Measurements from ENCODE around the gene APH1A.
A peak's percentile ranks its signal among the peaks of the same experiment; 100 is the strongest.

Gene APH1A

DNA sequence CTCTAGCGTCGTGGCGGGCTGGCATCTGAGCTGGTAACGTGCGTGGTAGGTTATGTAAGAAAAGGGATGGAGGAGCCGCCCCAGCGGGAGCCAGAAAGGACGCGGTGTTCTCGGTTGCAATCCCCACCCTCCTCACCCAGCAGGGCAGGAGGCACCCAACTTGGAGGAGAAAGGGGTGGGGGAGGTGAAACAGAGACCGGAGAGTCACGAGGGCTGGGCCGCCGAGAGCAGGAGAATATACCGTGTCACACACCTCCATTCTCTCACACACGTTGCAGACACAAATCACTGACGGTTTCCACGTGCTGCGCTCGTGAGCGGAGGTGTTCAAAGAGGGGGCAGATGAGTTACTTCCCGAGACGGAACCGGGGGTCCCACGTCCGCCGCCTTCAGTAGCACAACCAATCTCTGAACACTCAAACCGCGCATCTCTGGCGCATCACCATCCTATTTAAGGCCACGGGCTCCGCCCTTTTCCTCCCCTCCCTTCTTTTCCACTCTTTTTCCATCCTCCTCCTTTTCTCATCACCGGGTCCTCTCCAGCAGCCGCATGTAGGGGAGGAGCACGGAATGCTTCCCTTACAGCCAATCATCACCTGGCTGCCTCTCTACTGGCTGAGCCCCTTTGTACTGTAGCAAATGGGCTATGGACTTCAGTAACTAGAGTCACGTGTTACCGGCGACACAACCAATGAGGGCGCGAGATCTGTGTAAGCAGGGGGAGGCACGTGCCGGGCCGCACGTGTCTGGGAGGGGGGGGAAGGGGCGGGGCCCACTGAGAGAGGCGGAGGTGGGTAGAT, 13.1 kb upstream of the APH1A start, which contains the start of gene CIART:
Gene CIART, plus strand, starts transcription at position 797 of the 800 bp plus-strand sequence. CDS start 714 bp downstream, outside the sequence.
- H3K27ac Mint-ChIP-seq, result peak within 1 kb of the TSS; percentile 72
- peaks cover 18 to 22% of the 10 kb centered on the region in 2 donors for H3K27me3 Mint-ChIP-seq
- ATAC-seq (replicated peaks), result peak; percentile 91 to 93
- peaks cover 16 to 25% of the 10 kb centered on the region in 2 donors for H3K4me1 Mint-ChIP-seq
- no peaks in the 10 kb centered on the region for H3K9me3 Mint-ChIP-seq
- peak within 1 kb of the TSS; percentile 78 to 88 for H3K4me3 Mint-ChIP-seq
- H3K36me3 Mint-ChIP-seq, result peaks cover under 1 to 4% of the 10 kb centered on the region in 2 donors
- DNase-seq, result peak; percentile 61

GRCh38 chr1:150281221-150281757, 12.5 kb upstream of the APH1A start:
- no peaks in the 10 kb centered on the region for H3K9me3 Mint-ChIP-seq
- H3K27me3 Mint-ChIP-seq, result peaks cover 21 to 22% of the 10 kb centered on the region in 2 donors
- ATAC-seq (replicated peaks), result peak; percentile 70 to 72
- peak overlapping the region; percentile 72 for H3K27ac Mint-ChIP-seq
- H3K36me3 Mint-ChIP-seq, result peaks cover 2 to 6% of the 10 kb centered on the region in 2 donors
- peak; percentile 35 for DNase-seq
- H3K4me3 Mint-ChIP-seq, result peak overlapping the region; percentile 78 to 88
- H3K4me1 Mint-ChIP-seq, result peaks cover 16 to 25% of the 10 kb centered on the region in 2 donors

GRCh38 chr1:150280138-150280707, 11.4 kb upstream of the APH1A start:
- H3K4me3 Mint-ChIP-seq, result no peak overlapping the region
- H3K36me3 Mint-ChIP-seq, result peaks cover 2 to 10% of the 10 kb centered on the region in 2 donors
- H3K27ac Mint-ChIP-seq, result no peak overlapping the region
- H3K9me3 Mint-ChIP-seq, result no peaks in the 10 kb centered on the region
- DNase-seq (no peak), ATAC-seq (replicated peaks) (no peak)
- peaks cover 21 to 22% of the 10 kb centered on the region in 2 donors for H3K27me3 Mint-ChIP-seq
- peaks cover 16 to 25% of the 10 kb centered on the region in 2 donors for H3K4me1 Mint-ChIP-seq

DNA sequence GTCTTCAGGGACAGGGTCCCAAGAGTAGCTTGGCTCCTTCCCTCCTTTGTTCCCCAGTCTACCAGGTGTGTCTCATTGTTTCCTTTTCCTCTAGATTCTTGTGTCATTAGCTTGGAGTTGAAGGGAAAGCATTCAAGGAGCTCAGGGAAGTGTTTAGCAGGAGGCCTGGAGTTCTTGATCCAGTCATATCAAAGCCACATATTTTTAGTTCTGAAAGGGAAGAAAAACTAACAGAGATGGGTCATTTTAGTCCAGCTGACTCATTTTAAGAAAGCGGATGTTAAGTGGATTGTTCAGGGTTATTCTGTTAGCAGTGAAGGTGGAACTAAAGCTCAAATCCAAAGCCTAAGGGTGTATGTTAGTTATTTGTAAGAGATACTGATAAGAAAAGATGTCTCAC, 4.5 kb upstream of the APH1A start:
- no peak for DNase-seq
- Mint-ChIP-seq H3K4me1 (peaks cover 7 to 25% of the 10 kb centered on the region in 2 donors), H3K9me3 (no peaks in the 10 kb centered on the region), H3K36me3 (peaks cover 10 to 17% of the 10 kb centered on the region in 2 donors), H3K27ac (no peak overlapping the region), H3K27me3 (peaks cover 4 to 19% of the 10 kb centered on the region in 2 donors), H3K4me3 (no peak overlapping the region)
- no peak for ATAC-seq (replicated peaks)

DNA sequence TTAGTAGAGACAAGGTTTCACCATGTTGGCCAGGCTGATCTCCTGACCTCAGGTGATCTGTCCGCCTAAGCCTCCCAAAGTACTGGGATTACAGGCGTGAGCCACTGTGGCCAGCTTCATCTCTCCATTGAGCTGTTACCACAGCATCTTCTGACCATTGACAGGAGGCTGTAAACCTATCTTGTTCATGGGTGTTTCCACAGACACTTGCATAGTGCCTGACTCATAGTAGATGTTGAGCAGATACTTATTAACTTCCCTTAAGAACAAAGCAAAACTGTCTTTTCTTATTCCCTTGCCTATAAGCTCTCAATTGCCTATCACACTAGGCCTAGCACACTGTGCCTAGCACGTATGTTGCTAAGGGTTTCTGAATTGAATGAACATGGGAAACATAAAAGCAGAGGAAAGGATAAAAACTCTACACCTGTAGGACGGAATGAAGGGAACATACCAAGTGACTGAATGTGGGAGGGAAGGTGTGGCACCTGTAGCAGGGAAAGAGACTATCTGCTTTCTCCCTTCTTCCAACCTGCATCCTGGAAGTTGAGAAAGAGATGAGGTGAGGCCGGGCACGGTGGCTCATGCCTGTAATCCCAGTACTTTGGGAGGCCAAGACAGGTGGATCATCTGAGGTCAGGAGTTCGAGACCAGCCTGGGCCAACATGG, 2.6 kb upstream of the APH1A start:
- DNase-seq, result no peak
- Mint-ChIP-seq H3K27me3 (peaks cover 0 to 16% of the 10 kb centered on the region in 2 donors), H3K4me3 (no peak overlapping the region), H3K27ac (no peak overlapping the region), H3K4me1 (peaks cover 21 to 39% of the 10 kb centered on the region in 2 donors), H3K9me3 (no peaks in the 10 kb centered on the region), H3K36me3 (peaks cover 21 to 35% of the 10 kb centered on the region in 2 donors)
- ATAC-seq (replicated peaks), result no peak

- Mint-ChIP-seq H3K27me3 (peaks cover 0 to 16% of the 10 kb centered on the region in 2 donors), H3K27ac (peak overlapping the region; percentile 99), H3K36me3 (peaks cover 22 to 45% of the 10 kb centered on the region in 2 donors), H3K4me3 (peak overlapping the region; percentile 92 to 94), H3K9me3 (no peaks in the 10 kb centered on the region), H3K4me1 (peaks cover 25 to 46% of the 10 kb centered on the region in 2 donors)
- ATAC-seq (replicated peaks), result no peak
- DNase-seq, result no peak
Observed at GRCh38 chr1:150269451-150269850, 635 bp upstream of the APH1A start.

DNA sequence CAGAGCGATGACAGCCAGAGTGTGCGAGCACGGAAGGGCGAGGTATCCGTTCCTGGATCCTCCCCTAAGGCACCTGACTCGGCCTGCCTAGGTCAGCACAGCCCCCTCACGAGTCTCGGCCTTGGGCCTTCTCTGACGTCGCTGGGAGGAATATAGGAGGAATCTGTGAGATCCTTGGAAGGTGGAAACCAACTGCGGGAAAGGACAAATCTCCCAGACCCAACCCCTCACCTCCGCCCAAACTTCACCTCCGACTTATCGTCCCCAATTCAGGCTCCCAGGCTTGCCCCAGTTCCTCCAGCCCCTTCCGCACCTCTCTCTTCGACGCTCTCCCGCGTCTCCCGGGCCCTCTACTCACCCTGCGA, 494 bp downstream of the APH1A start:
- DNase-seq, result peak; percentile 26
- Mint-ChIP-seq H3K27ac (peak overlapping the region; percentile 99), H3K4me1 (peaks cover 25 to 46% of the 10 kb centered on the region in 2 donors), H3K36me3 (peaks cover 20 to 44% of the 10 kb centered on the region in 2 donors), H3K4me3 (peak overlapping the region; percentile 92 to 94), H3K9me3 (no peaks in the 10 kb centered on the region), H3K27me3 (peaks cover 0 to 16% of the 10 kb centered on the region in 2 donors)
- ATAC-seq (replicated peaks), result peak; percentile 64 to 66

DNA sequence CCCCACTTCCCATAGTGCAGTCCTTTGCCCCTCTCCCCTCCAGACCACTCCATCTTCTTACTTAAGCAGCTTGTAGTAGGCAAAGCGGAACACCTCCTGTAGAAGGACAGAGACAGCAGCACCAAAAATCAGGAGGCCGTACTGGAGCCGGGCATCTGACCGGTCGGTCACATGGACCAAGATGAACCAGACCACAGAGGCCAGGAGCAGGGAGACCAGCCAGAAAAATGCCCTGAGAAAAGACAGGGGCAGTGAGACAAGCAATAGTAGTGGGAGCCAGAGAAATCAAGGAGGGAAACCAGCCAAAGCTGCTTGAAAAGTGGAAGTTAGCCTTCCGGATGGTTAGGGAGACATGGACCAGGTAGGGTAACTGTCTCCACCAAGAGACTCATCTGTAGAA, 920 bp downstream of the APH1A start:
- peaks cover 25 to 44% of the 10 kb centered on the region in 2 donors for H3K4me1 Mint-ChIP-seq
- H3K36me3 Mint-ChIP-seq, result peaks cover 22 to 47% of the 10 kb centered on the region in 2 donors
- H3K4me3 Mint-ChIP-seq, result peak overlapping the region; percentile 92 to 94
- no peaks in the 10 kb centered on the region for H3K9me3 Mint-ChIP-seq
- peak overlapping the region; percentile 99 for H3K27ac Mint-ChIP-seq
- ATAC-seq (replicated peaks), result no peak
- peaks cover 0 to 14% of the 10 kb centered on the region in 2 donors for H3K27me3 Mint-ChIP-seq
- DNase-seq, result no peak

- no peak for ATAC-seq (replicated peaks)
- Mint-ChIP-seq H3K27ac (no peak overlapping the region), H3K4me1 (peaks cover 19 to 23% of the 10 kb centered on the region in 2 donors), H3K36me3 (peaks cover 20 to 42% of the 10 kb centered on the region in 2 donors), H3K27me3 (peaks cover 11 to 18% of the 10 kb centered on the region in 2 donors), H3K4me3 (no peak overlapping the region), H3K9me3 (no peaks in the 10 kb centered on the region)
- DNase-seq, result no peak
Observed at GRCh38 chr1:150263549-150263948, 5.3 kb downstream of the APH1A start.

- no peak for DNase-seq
- no peaks in the 10 kb centered on the region for H3K9me3 Mint-ChIP-seq
- H3K4me1 Mint-ChIP-seq, result peaks cover 15 to 19% of the 10 kb centered on the region in 2 donors
- peak overlapping the region; percentile 85 for H3K27ac Mint-ChIP-seq
- H3K27me3 Mint-ChIP-seq, result peaks cover 18 to 27% of the 10 kb centered on the region in 2 donors
- no peak for ATAC-seq (replicated peaks)
- H3K36me3 Mint-ChIP-seq, result peaks cover 12 to 33% of the 10 kb centered on the region in 2 donors
- no peak overlapping the region for H3K4me3 Mint-ChIP-seq
Observed at GRCh38 chr1:150262388-150263320, 6.2 kb downstream of the APH1A start.

DNA sequence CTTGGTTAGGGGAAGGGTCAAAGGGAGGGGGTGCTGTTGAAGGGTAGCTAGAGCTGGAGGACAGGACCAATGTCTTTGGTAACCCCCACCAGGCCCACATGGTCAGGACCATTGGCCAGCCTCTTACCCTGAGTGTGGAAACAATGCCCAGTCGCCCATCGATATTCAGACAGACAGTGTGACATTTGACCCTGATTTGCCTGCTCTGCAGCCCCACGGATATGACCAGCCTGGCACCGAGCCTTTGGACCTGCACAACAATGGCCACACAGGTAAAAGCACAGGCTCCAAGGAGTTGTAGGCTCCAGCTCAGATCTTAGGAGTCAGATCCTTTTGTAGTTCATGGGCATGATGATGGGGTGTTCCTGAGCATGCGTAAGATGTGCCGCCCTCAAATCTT, 7.4 kb downstream of the APH1A start:
- Mint-ChIP-seq H3K4me3 (no peak overlapping the region), H3K36me3 (peaks cover 5 to 21% of the 10 kb centered on the region in 2 donors), H3K9me3 (no peaks in the 10 kb centered on the region), H3K27ac (no peak overlapping the region), H3K27me3 (peaks cover 31 to 40% of the 10 kb centered on the region in 2 donors), H3K4me1 (peaks cover 9 to 19% of the 10 kb centered on the region in 2 donors)
- ATAC-seq (replicated peaks) (no peak), DNase-seq (no peak)

DNA sequence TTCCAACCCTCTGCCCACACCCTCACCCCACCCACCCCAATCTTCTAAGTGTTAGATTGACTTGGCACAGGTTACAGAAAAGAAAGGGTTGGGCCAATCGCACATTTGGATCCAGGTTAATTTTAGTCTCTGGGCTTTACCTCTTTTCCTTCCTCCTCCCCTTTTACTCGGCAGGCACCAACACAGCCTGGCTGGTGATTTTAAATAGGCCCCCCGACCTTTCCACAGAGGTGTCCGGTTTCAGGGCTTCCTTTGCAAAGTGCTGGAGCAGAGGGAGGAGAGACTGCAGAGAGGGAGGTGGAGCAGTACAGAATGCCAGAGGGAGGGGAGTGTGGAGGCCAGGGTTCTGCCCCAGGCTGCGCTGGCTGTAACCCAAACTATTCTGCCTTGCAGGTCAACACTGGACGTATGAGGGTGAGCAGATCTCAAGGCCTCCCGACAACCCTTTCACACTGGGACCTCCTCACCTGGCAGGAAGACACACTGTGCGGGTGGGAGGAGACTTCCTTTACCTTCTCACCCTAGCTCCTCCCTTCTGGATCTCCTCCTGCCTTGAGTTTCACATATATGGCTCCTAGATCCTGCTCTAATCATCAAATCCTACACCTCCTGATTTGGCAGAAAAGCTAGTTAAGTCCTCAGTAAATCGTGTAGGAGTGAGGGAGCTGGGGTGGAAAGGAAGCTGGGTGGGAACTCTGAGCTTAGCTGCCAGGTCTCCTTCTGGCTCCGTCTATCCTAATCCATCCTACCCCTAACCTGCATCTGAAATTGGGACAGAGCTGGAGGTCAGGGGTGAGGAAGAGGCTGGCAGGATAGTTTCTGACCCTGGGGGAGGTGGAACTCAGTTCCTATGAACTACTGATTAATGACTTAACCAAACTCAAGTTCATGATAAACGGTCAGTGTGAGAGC, 8.8 kb downstream of the APH1A start:
- peaks cover 35 to 45% of the 10 kb centered on the region in 2 donors for H3K27me3 Mint-ChIP-seq
- H3K27ac Mint-ChIP-seq, result no peak overlapping the region
- peaks cover 14 to 26% of the 10 kb centered on the region in 2 donors for H3K4me1 Mint-ChIP-seq
- ATAC-seq (replicated peaks), result no peak
- no peak for DNase-seq
- no peaks in the 10 kb centered on the region for H3K9me3 Mint-ChIP-seq
- H3K36me3 Mint-ChIP-seq, result peaks cover 4 to 9% of the 10 kb centered on the region in 2 donors
- H3K4me3 Mint-ChIP-seq, result no peak overlapping the region
